ENCODE results near the gene PGM1. TPM values are rescaled to one million over a fixed set of nuclear protein-coding genes. Genes with fewer than 3 reads are reported as not detected.
"Not testable (repeated sequence)": the region's sequence is repeated elsewhere in the genome, so short reads cannot be mapped to it uniquely, and the experiment has no call there.

PGM1 gene
- total RNA-seq, 2 experiments from 2014 or later = 43.2 to 56.9 TPM

DNA sequence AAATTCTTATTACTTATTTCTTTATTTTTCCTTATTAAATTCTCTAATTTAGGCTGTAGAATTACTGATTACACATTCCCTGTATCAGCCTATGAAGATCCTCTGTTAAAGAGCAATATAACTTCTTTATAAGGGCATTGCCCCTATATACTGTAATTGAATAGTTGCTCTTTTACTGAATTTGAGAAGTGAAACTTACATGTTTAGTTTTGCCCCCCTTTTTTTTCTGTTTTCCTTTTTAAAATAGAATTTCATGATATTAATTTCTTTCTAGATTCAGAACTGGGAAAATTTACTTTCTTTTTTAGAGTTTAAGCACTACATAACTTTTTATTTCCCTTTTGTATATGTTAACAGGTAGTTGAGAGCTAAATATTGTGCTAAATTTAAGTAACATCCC, 29.5 kb upstream of the PGM1 start:
- Histone ChIP-seq H3K4me3 (ENCODE audit: low read depth, low read length, poor library complexity, severe bottlenecking) (no peak overlapping the region), H3K4me2 (ENCODE audit: low read length) (no peak overlapping the region), H3K9me3 (ENCODE audit: low read length) (no peaks in the 10 kb centered on the region), H3K9me2 (ENCODE audit: insufficient read depth, low read length) (no peaks in the 10 kb centered on the region), H3K27ac (ENCODE audit: low read depth, low read length, poor library complexity, severe bottlenecking) (no peak overlapping the region), H3K36me3 (ENCODE audit: insufficient read depth, low read length) (peaks cover 13% of the 10 kb centered on the region), H2AFZ (ENCODE audit: low read length) (no peak overlapping the region), H3K79me2 (ENCODE audit: insufficient read depth, low read depth, low read length) (no peaks in the 10 kb centered on the region), H3K4me1 (ENCODE audit: insufficient read depth, low read length, poor library complexity, severe bottlenecking) (no peaks in the 10 kb centered on the region), H4K20me1 (ENCODE audit: insufficient read depth, low read length) (no peaks in the 10 kb centered on the region)
- intact Hi-C loops (cut with micrococcal nuclease; ENCODE audit: unreplicated experiment) = no loop called here
- DNase-seq (ENCODE audit: low spot score) = no peak
- ChIA-PET POLR2A (interaction anchor here (0.5 to 0.6 kb wide), 3 partner anchors 306 to 1880 kb away, joined by 3 to 4 read pairs (median 3); no protein-coding TSS in a partner anchor), CTCF (ENCODE audit: unreplicated experiment) (interaction anchor here (0.6 kb wide), 1 partner anchor 9 kb away, joined by 3 read pairs; no protein-coding TSS in a partner anchor)
- no peak for TF ChIP-seq EZH2phosphoT487 (IDR thresholded peaks at IDR 0.05; ENCODE audit: borderline replicate concordance, low read depth, low read length)
- TF ChIP-seq, protein P1, sequence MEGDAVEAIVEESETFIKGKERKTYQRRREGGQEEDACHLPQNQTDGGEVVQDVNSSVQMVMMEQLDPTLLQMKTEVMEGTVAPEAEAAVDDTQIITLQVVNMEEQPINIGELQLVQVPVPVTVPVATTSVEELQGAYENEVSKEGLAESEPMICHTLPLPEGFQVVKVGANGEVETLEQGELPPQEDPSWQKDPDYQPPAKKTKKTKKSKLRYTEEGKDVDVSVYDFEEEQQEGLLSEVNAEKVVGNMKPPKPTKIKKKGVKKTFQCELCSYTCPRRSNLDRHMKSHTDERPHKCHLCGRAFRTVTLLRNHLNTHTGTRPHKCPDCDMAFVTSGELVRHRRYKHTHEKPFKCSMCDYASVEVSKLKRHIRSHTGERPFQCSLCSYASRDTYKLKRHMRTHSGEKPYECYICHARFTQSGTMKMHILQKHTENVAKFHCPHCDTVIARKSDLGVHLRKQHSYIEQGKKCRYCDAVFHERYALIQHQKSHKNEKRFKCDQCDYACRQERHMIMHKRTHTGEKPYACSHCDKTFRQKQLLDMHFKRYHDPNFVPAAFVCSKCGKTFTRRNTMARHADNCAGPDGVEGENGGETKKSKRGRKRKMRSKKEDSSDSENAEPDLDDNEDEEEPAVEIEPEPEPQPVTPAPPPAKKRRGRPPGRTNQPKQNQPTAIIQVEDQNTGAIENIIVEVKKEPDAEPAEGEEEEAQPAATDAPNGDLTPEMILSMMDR (conservative IDR thresholded peaks at IDR 0.05; ENCODE audit: low read length) = no peak
- no TSS peak for BruUV-seq (replicated peaks)

DNA sequence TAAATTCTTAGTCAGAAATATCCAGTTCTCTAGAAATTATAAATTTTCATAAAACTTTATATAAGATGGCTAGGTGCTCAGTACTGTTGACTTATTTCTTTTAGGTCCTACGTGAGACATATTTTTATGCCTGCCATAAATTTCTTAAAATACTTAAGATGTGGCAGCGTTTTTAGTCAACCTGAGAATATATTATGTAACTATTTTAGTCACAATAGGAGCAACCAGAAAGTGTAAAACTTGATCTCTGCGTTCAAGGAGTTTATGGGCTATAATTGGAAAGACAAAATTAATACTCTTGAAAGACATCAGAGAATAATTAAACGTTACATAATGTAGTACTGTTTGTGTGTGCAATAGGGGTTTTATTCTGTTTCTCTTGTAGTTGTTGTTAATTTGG, 24.1 kb upstream of the PGM1 start:
- ChIA-PET CTCF (ENCODE audit: unreplicated experiment) (no interaction called here), POLR2A (no interaction called here)
- DNase-seq (ENCODE audit: low spot score) = no peak
- no peak overlapping the region for H2AFZ ChIP-seq (ENCODE audit: low read length)
- H3K27ac ChIP-seq (ENCODE audit: low read depth, low read length, poor library complexity, severe bottlenecking) = no peak overlapping the region
- H3K36me3 ChIP-seq (ENCODE audit: insufficient read depth, low read length) = peaks cover 8% of the 10 kb centered on the region
- no peaks in the 10 kb centered on the region for H4K20me1 ChIP-seq (ENCODE audit: insufficient read depth, low read length)
- no peaks in the 10 kb centered on the region for H3K9me3 ChIP-seq (ENCODE audit: low read length)
- H3K4me3 ChIP-seq (ENCODE audit: low read depth, low read length, poor library complexity, severe bottlenecking) = no peak overlapping the region
- H3K9me2 ChIP-seq (ENCODE audit: insufficient read depth, low read length) = no peaks in the 10 kb centered on the region
- no peaks in the 10 kb centered on the region for H3K4me1 ChIP-seq (ENCODE audit: insufficient read depth, low read length, poor library complexity, severe bottlenecking)
- H3K4me2 ChIP-seq (ENCODE audit: low read length) = no peak overlapping the region
- intact Hi-C loops (cut with micrococcal nuclease; ENCODE audit: unreplicated experiment) = no loop called here
- no TSS peak for BruUV-seq (replicated peaks)
- TF ChIP-seq, protein P1 (conservative IDR thresholded peaks at IDR 0.05; ENCODE audit: low read length) = no peak
- no peak for TF ChIP-seq EZH2phosphoT487 (IDR thresholded peaks at IDR 0.05; ENCODE audit: borderline replicate concordance, low read depth, low read length)
- no peaks in the 10 kb centered on the region for H3K79me2 ChIP-seq (ENCODE audit: insufficient read depth, low read depth, low read length)

DNA sequence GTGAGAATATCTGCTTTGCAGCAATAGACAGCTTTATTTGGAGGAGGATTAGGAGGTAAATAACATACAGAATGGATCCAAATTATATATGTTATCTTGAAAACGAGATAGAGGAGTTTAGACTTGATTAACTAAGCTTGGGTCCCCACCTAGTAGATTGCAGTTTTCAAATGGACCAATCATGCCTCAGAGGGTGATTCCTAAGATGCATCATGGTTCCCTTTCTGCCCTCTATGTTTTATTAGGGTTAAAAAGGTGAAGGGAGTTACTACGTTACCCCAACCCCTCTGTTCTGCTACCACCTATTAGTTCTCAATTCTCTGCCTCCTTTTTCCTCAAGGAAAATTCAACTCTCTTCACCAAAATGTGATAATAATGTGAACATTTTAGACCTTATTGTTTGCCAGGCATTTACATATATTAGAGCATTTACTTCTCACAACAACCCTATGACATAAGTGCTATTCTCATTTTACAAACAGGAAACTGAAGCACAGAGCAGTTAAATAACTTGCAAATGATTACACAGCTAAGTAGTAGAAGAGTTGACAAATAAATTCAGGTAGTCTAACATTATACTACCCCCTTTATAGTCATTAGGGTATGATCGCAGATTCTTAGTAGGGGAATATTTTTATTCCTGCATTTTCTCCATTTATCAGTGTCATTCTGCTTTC, 23.4 kb upstream of the PGM1 start:
- Histone ChIP-seq H3K9me3 (ENCODE audit: low read length) (no peaks in the 10 kb centered on the region), H2AFZ (ENCODE audit: low read length) (no peak overlapping the region), H3K27ac (ENCODE audit: low read depth, low read length, poor library complexity, severe bottlenecking) (no peak overlapping the region), H3K36me3 (ENCODE audit: insufficient read depth, low read length) (peaks cover 1% of the 10 kb centered on the region), H3K4me2 (ENCODE audit: low read length) (no peak overlapping the region), H3K9me2 (ENCODE audit: insufficient read depth, low read length) (no peaks in the 10 kb centered on the region), H4K20me1 (ENCODE audit: insufficient read depth, low read length) (no peaks in the 10 kb centered on the region), H3K4me3 (ENCODE audit: low read depth, low read length, poor library complexity, severe bottlenecking) (no peak overlapping the region), H3K4me1 (ENCODE audit: insufficient read depth, low read length, poor library complexity, severe bottlenecking) (no peaks in the 10 kb centered on the region), H3K79me2 (ENCODE audit: insufficient read depth, low read depth, low read length) (no peaks in the 10 kb centered on the region)
- DNase-seq (ENCODE audit: low spot score) = no peak
- no TSS peak for BruUV-seq (replicated peaks)
- POLR2A ChIA-PET = no interaction called here
- CTCF ChIA-PET (ENCODE audit: unreplicated experiment) = no interaction called here
- no peak for TF ChIP-seq EZH2phosphoT487 (IDR thresholded peaks at IDR 0.05; ENCODE audit: borderline replicate concordance, low read depth, low read length)
- TF ChIP-seq, protein P1 (conservative IDR thresholded peaks at IDR 0.05; ENCODE audit: low read length) = no peak
- intact Hi-C loops (cut with micrococcal nuclease; ENCODE audit: unreplicated experiment) = no loop called here

DNA sequence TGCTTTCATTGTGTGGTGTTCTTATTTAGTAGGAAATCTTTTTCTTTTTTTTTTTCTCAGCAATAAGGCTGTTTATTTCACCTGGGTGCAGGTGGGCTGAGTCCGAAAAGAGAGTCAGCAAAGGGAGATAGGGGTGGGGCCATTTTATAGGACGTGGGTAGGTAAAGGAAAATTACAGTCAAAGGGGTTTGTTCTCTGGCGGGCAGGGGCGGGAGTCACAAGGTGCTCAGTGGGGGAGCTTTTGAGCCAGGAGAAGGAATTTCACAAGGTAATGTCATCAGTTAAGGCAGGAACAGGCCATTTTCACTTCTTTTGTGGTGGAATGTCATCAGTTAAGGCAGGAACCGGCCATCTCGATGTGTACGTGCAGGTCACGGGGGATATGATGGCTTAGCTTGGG, 20.5 kb upstream of the PGM1 start:
- BruUV-seq (replicated peaks); H3K4me1 ChIP-seq (ENCODE audit: insufficient read depth, low read length, poor library complexity, severe bottlenecking); H3K9me3 ChIP-seq (ENCODE audit: low read length); CTCF ChIA-PET (ENCODE audit: unreplicated experiment); H2AFZ ChIP-seq (ENCODE audit: low read length); H3K36me3 ChIP-seq (ENCODE audit: insufficient read depth, low read length); H4K20me1 ChIP-seq (ENCODE audit: insufficient read depth, low read length); H3K4me3 ChIP-seq (ENCODE audit: low read depth, low read length, poor library complexity, severe bottlenecking); H3K9me2 ChIP-seq (ENCODE audit: insufficient read depth, low read length); H3K79me2 ChIP-seq (ENCODE audit: insufficient read depth, low read depth, low read length); POLR2A ChIA-PET; H3K27ac ChIP-seq (ENCODE audit: low read depth, low read length, poor library complexity, severe bottlenecking); H3K4me2 ChIP-seq (ENCODE audit: low read length); DNase-seq (ENCODE audit: low spot score); intact Hi-C loops (cut with micrococcal nuclease; ENCODE audit: unreplicated experiment): not testable (repeated sequence)
